ENCODE data around the gene ATP2B2. TPM values are rescaled to one million over a fixed set of nuclear protein-coding genes. Genes with fewer than 3 reads are reported as not detected.

The ATP2B2 gene
- total and polyA plus RNA-seq, 2 of the 8 experiments (the other 6 are each of a cell fraction or from before 2014, with no cell fraction given), result 0.14 to 1.2 TPM

GRCh38 chr3:10515884-10516495, 10.6 kb upstream of the ATP2B2 start:
- H2AFZ ChIP-seq (ENCODE audit: low read length), result no peak overlapping the region
- WGBS, 2 experiments (ENCODE audit: extremely low coverage in 1 of 2, insufficient coverage in 1 of 2, insufficient read length in 1 of 2, insufficient replicate concordance in 2 of 2, low coverage in 1 of 2, low lambda C conversion rate in 2 of 2, missing lambda C conversion rate in 1 of 2), result 79% methylated on average over 7 of the region's 7 CpGs; no CpG with 5 or more reads in 1 of the 2 experiments

More at GRCh38 chr3:10515884-10516495, 10.6 kb upstream of the ATP2B2 start:
- Histone ChIP-seq H4K20me1 (replicated peaks in 1 of 2; ENCODE audit: control insufficient read depth in 1 of 2, insufficient read depth in 2 of 2, low read length in 2 of 2) (no peaks in the 10 kb centered on the region), H3K56ac (replicated peaks; ENCODE audit: insufficient read length, low read depth, low read length) (no peak overlapping the region), H4K5ac (ENCODE audit: insufficient read length, low read depth, low read length) (no peak overlapping the region), H3K27ac (ENCODE audit: low read depth, low read length) (no peak overlapping the region), H2BK12ac (ENCODE audit: low read depth, low read length) (no peak overlapping the region), H4K8ac (ENCODE audit: extremely low read depth, insufficient read depth, low read length) (no peak overlapping the region), H2AK5ac (ENCODE audit: low read depth, low read length) (no peak overlapping the region), H3K14ac (ENCODE audit: insufficient read length) (no peak overlapping the region), H3K18ac (ENCODE audit: extremely low read depth, low read length) (no peak overlapping the region), H3K23me2 (ENCODE audit: low read depth, low read length) (no peaks in the 10 kb centered on the region), H4K91ac (replicated peaks; ENCODE audit: insufficient read length, low read length) (no peak overlapping the region), H3K79me1 (ENCODE audit: low read depth, low read length) (no peaks in the 10 kb centered on the region), H3K9me3 (ENCODE audit: insufficient read depth in 2 of 2, low read depth in 1 of 2, low read length in 1 of 2) (no peaks in the 10 kb centered on the region), H3K4ac (replicated peaks; ENCODE audit: insufficient read length, low read depth, low read length) (no peak overlapping the region), H2BK120ac (replicated peaks; ENCODE audit: low read depth, low read length) (no peak overlapping the region), H2BK20ac (ENCODE audit: low read length) (no peak overlapping the region), H3K4me2 (ENCODE audit: insufficient read depth in 1 of 2, low read depth in 2 of 2, low read length in 2 of 2) (no peak overlapping the region), H2BK15ac (ENCODE audit: low read length) (no peak overlapping the region), H3K23ac (ENCODE audit: insufficient read length) (no peak overlapping the region), H3K4me1 (replicated peaks in 1 of 4; ENCODE audit: control insufficient read depth in 3 of 4, insufficient read depth in 4 of 4, low read length in 3 of 4) (peaks cover 0 to 5% (median 0%) of the 10 kb centered on the region in 4 experiments; a peak in 4 of 7 replicates), H3K9ac (replicated peaks in 1 of 4; ENCODE audit: extremely low read depth in 1 of 4, low read depth in 3 of 4, low read length in 3 of 4) (no peak overlapping the region), H3K4me3 (ENCODE audit: extremely low read depth in 1 of 4, insufficient read depth in 2 of 4, low read depth in 3 of 4, low read length in 4 of 4) (no peak overlapping the region), H3K27me3 (replicated peaks in 1 of 4; ENCODE audit: control insufficient read depth in 3 of 4, extremely low read depth in 1 of 4, insufficient read depth in 3 of 4, low read length in 3 of 4) (no peaks in the 10 kb centered on the region; a peak in 1 of 7 replicates), H3K79me2 (ENCODE audit: control insufficient read depth in 1 of 2, insufficient read depth in 2 of 2, low read length in 2 of 2) (no peaks in the 10 kb centered on the region), H3K36me3 (ENCODE audit: control insufficient read depth in 2 of 4, insufficient read depth in 4 of 4, low read length in 3 of 4) (no peaks in the 10 kb centered on the region), H2BK5ac (ENCODE audit: low read depth, low read length) (no peak overlapping the region)
- DNase-seq (ENCODE audit: low read depth in 1 of 2, low spot score in 2 of 2) (no peak), FAIRE-seq (no peak)
- CTCF ChIA-PET (ENCODE audit: partially characterized antibody), result interaction anchor here (0.8 to 3.2 kb wide), 17 partner anchors 9 to 223 kb away, joined by 3 to 13 read pairs (median 3); no protein-coding TSS in a partner anchor
- POLR2A ChIA-PET (ENCODE audit: partially characterized antibody), result no interaction called here
- TF ChIP-seq GABPA (IDR thresholded peaks at IDR 0.05; ENCODE audit: borderline replicate concordance, insufficient read depth, low read length) (no peak), HDAC6 (IDR thresholded peaks at IDR 0.05; ENCODE audit: low read depth, low read length) (no peak), KDM5A (IDR thresholded peaks at IDR 0.05; ENCODE audit: low read length) (no peak), CTCF (IDR thresholded peaks at IDR 0.05; ENCODE audit: control extremely low read depth in 1 of 3, insufficient read depth in 1 of 3, low read depth in 1 of 3, low read length in 3 of 3) (peak; percentile 64 to 67 (median 64)), TAF1 (IDR thresholded peaks at IDR 0.05; ENCODE audit: low read depth, low read length) (no peak), RAD21 (IDR thresholded peaks at IDR 0.05 in 1 of 2, conservative IDR thresholded peaks at IDR 0.05 in 1 of 2; ENCODE audit: low read depth in 2 of 2, low read length in 2 of 2) (peak; percentile 69 to 70), RNF2 (IDR thresholded peaks at IDR 0.05; ENCODE audit: borderline replicate concordance, low read depth, low read length, missing control alignments, poor library complexity, severe bottlenecking) (no peak)

Measured in H1 (cell line).